Measurements from ENCODE around the gene KTN1.

Gene KTN1

GRCh38 chr14:55688566-55688965, 108.6 kb downstream of the KTN1 start:
- H3K36me3 ChIP-seq (ENCODE audit: insufficient read depth, low read length) = peaks cover 34% of the 10 kb centered on the region; the same call in 1 of the 2 replicates
- H3F3A ChIP-seq (ENCODE audit: low read depth) = no peaks in the 10 kb centered on the region
- no peaks in the 10 kb centered on the region for H3K9me3 ChIP-seq (ENCODE audit: insufficient read depth, low read depth, low read length)
- no peaks in the 10 kb centered on the region for H3K79me2 ChIP-seq (ENCODE audit: insufficient read depth, low read length)
- H3K27me3 ChIP-seq (ENCODE audit: insufficient read depth, low read length, poor library complexity, severe bottlenecking) = no peaks in the 10 kb centered on the region
- no peak overlapping the region for H3K4me2 ChIP-seq (ENCODE audit: low read depth, low read length, poor library complexity, severe bottlenecking)
- H2AFZ ChIP-seq (ENCODE audit: low read length) = no peak overlapping the region
- no peaks in the 10 kb centered on the region for H3K9me2 ChIP-seq (replicated peaks; ENCODE audit: low read depth, low read length)
- no peaks in the 10 kb centered on the region for H3K4me1 ChIP-seq (ENCODE audit: insufficient read depth, low read length, poor library complexity, severe bottlenecking)
- no peaks in the 10 kb centered on the region for H4K20me1 ChIP-seq (ENCODE audit: insufficient read depth, low read length, poor library complexity, severe bottlenecking)
- H3K4me3 ChIP-seq (ENCODE audit: low read length, poor library complexity, severe bottlenecking) = no peak overlapping the region
- H3K9ac ChIP-seq (ENCODE audit: low read depth, low read length, poor library complexity, severe bottlenecking) = no peak overlapping the region
- TF ChIP-seq EZH2phosphoT487 (IDR thresholded peaks at IDR 0.05; ENCODE audit: borderline replicate concordance) = no peak
- TF ChIP-seq, protein P1, sequence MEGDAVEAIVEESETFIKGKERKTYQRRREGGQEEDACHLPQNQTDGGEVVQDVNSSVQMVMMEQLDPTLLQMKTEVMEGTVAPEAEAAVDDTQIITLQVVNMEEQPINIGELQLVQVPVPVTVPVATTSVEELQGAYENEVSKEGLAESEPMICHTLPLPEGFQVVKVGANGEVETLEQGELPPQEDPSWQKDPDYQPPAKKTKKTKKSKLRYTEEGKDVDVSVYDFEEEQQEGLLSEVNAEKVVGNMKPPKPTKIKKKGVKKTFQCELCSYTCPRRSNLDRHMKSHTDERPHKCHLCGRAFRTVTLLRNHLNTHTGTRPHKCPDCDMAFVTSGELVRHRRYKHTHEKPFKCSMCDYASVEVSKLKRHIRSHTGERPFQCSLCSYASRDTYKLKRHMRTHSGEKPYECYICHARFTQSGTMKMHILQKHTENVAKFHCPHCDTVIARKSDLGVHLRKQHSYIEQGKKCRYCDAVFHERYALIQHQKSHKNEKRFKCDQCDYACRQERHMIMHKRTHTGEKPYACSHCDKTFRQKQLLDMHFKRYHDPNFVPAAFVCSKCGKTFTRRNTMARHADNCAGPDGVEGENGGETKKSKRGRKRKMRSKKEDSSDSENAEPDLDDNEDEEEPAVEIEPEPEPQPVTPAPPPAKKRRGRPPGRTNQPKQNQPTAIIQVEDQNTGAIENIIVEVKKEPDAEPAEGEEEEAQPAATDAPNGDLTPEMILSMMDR (conservative IDR thresholded peaks at IDR 0.05; ENCODE audit: low read length) = no peak

DNA sequence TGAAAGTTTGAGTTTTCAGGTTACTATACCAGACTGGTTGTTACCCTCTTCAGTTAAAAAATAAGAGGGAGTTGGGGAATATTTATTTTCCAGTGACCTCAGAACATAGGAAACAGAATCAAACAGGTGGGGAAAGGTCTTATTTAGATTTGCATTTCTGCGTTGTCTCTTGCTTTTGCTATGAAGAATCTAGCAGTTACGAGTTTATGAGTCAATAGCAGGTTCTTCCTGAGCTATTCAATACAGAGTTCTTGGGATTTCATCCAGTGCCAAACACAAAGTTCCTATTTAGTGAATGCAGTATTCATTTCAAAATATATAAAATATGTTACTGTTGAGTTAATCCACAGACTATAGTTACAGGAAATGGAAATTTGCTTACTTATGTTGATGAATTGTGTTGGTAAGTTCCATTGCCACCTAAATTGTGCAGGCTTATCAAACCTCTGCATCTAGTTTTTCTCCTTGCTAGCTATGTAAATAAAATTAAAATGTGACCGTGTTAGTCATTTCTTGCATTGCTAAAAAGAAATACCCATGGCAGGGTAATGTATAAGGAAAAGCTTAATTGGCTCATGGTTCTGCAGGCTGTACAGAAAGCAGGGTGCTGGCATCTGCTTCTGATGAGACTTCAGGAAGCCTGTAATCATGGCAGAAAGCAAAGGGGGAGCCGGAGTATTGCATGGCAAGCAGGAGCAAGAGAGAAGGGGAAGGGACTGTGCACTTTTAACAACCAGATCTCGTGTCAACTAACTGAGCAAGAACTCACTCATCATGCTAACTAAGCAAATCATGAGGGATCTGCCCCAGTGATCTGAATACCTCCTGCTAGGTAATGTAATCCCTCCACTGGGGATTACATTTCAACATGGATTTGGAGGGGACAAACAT, 110.2 kb downstream of the KTN1 start:
- H3K9me2 ChIP-seq (replicated peaks; ENCODE audit: low read depth, low read length) = no peaks in the 10 kb centered on the region
- no peak overlapping the region for H3K9ac ChIP-seq (ENCODE audit: low read depth, low read length, poor library complexity, severe bottlenecking)
- TF ChIP-seq, protein P1 (conservative IDR thresholded peaks at IDR 0.05; ENCODE audit: low read length) = no peak
- TF ChIP-seq EZH2phosphoT487 (IDR thresholded peaks at IDR 0.05; ENCODE audit: borderline replicate concordance) = no peak
- no peaks in the 10 kb centered on the region for H4K20me1 ChIP-seq (ENCODE audit: insufficient read depth, low read length, poor library complexity, severe bottlenecking)
- H3K27me3 ChIP-seq (ENCODE audit: insufficient read depth, low read length, poor library complexity, severe bottlenecking) = no peaks in the 10 kb centered on the region
- H3K9me3 ChIP-seq (ENCODE audit: insufficient read depth, low read depth, low read length) = no peaks in the 10 kb centered on the region
- H3K36me3 ChIP-seq (ENCODE audit: insufficient read depth, low read length) = peaks cover 19% of the 10 kb centered on the region; the same call in 1 of the 2 replicates
- H3F3A ChIP-seq (ENCODE audit: low read depth) = no peaks in the 10 kb centered on the region
- no peaks in the 10 kb centered on the region for H3K4me1 ChIP-seq (ENCODE audit: insufficient read depth, low read length, poor library complexity, severe bottlenecking)
- no peak overlapping the region for H2AFZ ChIP-seq (ENCODE audit: low read length)
- H3K79me2 ChIP-seq (ENCODE audit: insufficient read depth, low read length) = no peaks in the 10 kb centered on the region
- H3K4me3 ChIP-seq (ENCODE audit: low read length, poor library complexity, severe bottlenecking) = no peak overlapping the region
- H3K4me2 ChIP-seq (ENCODE audit: low read depth, low read length, poor library complexity, severe bottlenecking) = no peak overlapping the region

DNA sequence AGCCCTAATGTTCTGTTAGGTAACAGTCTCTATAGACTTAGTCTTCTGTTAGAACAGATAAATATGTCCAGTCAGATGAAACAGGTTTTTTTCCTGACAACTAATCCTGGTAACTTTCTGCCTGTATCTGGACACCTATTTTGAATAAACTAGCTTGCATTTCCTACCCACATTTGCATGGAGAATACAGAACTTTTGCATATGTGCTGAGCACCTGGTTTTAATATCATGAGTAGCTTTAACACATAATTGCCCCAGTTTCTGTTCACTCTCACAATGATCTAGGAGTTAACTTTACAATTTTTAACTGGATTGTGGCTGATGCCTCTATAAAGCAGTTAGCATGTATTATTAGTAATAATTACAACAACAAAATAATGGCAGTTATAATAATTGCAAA, 111.7 kb downstream of the KTN1 start:
- no peak overlapping the region for H3K9ac ChIP-seq (ENCODE audit: low read depth, low read length, poor library complexity, severe bottlenecking)

More for the DNA sequence above, 111.7 kb downstream of the KTN1 start:
- Histone ChIP-seq H3K9me2 (replicated peaks; ENCODE audit: low read depth, low read length) (no peaks in the 10 kb centered on the region), H3K4me1 (ENCODE audit: insufficient read depth, low read length, poor library complexity, severe bottlenecking) (no peaks in the 10 kb centered on the region), H3K4me3 (ENCODE audit: low read length, poor library complexity, severe bottlenecking) (no peak overlapping the region), H4K20me1 (ENCODE audit: insufficient read depth, low read length, poor library complexity, severe bottlenecking) (no peaks in the 10 kb centered on the region), H3K4me2 (ENCODE audit: low read depth, low read length, poor library complexity, severe bottlenecking) (no peak overlapping the region), H2AFZ (ENCODE audit: low read length) (no peak overlapping the region), H3K9me3 (ENCODE audit: insufficient read depth, low read depth, low read length) (no peaks in the 10 kb centered on the region), H3F3A (ENCODE audit: low read depth) (no peaks in the 10 kb centered on the region), H3K36me3 (ENCODE audit: insufficient read depth, low read length) (peaks cover 5% of the 10 kb centered on the region; the same call in 1 of the 2 replicates), H3K79me2 (ENCODE audit: insufficient read depth, low read length) (no peaks in the 10 kb centered on the region), H3K27me3 (ENCODE audit: insufficient read depth, low read length, poor library complexity, severe bottlenecking) (no peaks in the 10 kb centered on the region)
- TF ChIP-seq, protein P1 (conservative IDR thresholded peaks at IDR 0.05; ENCODE audit: low read length) = no peak
- no peak for TF ChIP-seq EZH2phosphoT487 (IDR thresholded peaks at IDR 0.05; ENCODE audit: borderline replicate concordance)

Measured in Loucy (cell line).